HG02840 (cell line): ENCODE measurements around the gene TLE7.

ENCODE experiments used
- ATAC-seq: cut with Tn5 transposase; IDR thresholded peaks from one replicate; pipeline ENCODE4 v1.9.1; 2021; ENCODE audit warnings: mild to moderate bottlenecking, moderate library complexity, moderate number of reproducible peaks; ENCODE audit not compliant: unreplicated experiment, low FRiP score

The TLE7 gene

GRCh38 chr16:71380831-71381230 is 61.0 kb downstream of the TLE7 start:
- ATAC-seq: no peak
